GM18867 (cell line): ENCODE data around the gene GBF1.
"Not testable (repeated sequence)": the region's sequence is repeated elsewhere in the genome, so short reads cannot be mapped to it uniquely, and the experiment has no call there.

Experiments used
- ATAC-seq: cut with Tn5 transposase; IDR thresholded peaks from one replicate; pipeline ENCODE4 v1.9.1; 2021; ENCODE audit warnings: mild to moderate bottlenecking, moderate library complexity; ENCODE audit not compliant: unreplicated experiment

GBF1 gene

GRCh38 chr10:102233997-102234396, 11.3 kb upstream of the GBF1 start:
- no peak for ATAC-seq

- ATAC-seq: no peak
Measured at GRCh38 chr10:102234888-102235597, 10.3 kb upstream of the GBF1 start.

GRCh38 chr10:102235598-102235920, 9.8 kb upstream of the GBF1 start:
- ATAC-seq: no peak

GRCh38 chr10:102236006-102236405, 9.3 kb upstream of the GBF1 start:
- no peak for ATAC-seq

GRCh38 chr10:102237711-102238252, 7.5 kb upstream of the GBF1 start:
- ATAC-seq: no peak

GRCh38 chr10:102240467-102241031, 4.8 kb upstream of the GBF1 start:
- no peak for ATAC-seq

GRCh38 chr10:102241032-102241443, 4.3 kb upstream of the GBF1 start:
- no peak for ATAC-seq

GRCh38 chr10:102241444-102242117, 3.8 kb upstream of the GBF1 start, which contains the start of gene PITX3:
TSS of gene PITX3 (minus strand) at chr10:102241512. CDS start at chr10:102232080, 9,432 bp downstream.
- peak; percentile 39 for ATAC-seq

- no peak for ATAC-seq
Measured at GRCh38 chr10:102242118-102242485, 3.2 kb upstream of the GBF1 start.

GRCh38 chr10:102243309-102243708, 2.0 kb upstream of the GBF1 start:
- no peak for ATAC-seq

- ATAC-seq: no peak
Measured at GRCh38 chr10:102245932-102246251, 560 bp downstream of the GBF1 start.

GRCh38 chr10:102246261-102246660, 929 bp downstream of the GBF1 start:
- no peak for ATAC-seq

GRCh38 chr10:102247734-102248133, 2.4 kb downstream of the GBF1 start:
- ATAC-seq: no peak

GRCh38 chr10:102252508-102252907, 7.2 kb downstream of the GBF1 start:
- not testable (repeated sequence) for ATAC-seq

- ATAC-seq: no peak
Measured at GRCh38 chr10:102254426-102254825, 9.1 kb downstream of the GBF1 start.

- no peak for ATAC-seq
Measured at GRCh38 chr10:102255404-102255803, 10.1 kb downstream of the GBF1 start.

- no peak for ATAC-seq
Measured at GRCh38 chr10:102261196-102261595, 15.9 kb downstream of the GBF1 start.

- no peak for ATAC-seq
Measured at GRCh38 chr10:102261842-102262241, 16.5 kb downstream of the GBF1 start.

- ATAC-seq: no peak
Measured at GRCh38 chr10:102262744-102263370, 17.5 kb downstream of the GBF1 start.

- no peak for ATAC-seq
Measured at GRCh38 chr10:102264371-102264770, 19.0 kb downstream of the GBF1 start.

GRCh38 chr10:102266670-102267069, 21.3 kb downstream of the GBF1 start:
- ATAC-seq: no peak

GRCh38 chr10:102267748-102268147, 22.4 kb downstream of the GBF1 start:
- ATAC-seq: no peak
